Endothelial cell of umbilical vein (primary cell): Measurements from ENCODE around the gene PRRT1B. TPM values are rescaled to one million over a fixed set of nuclear protein-coding genes. Genes with fewer than 3 reads are reported as not detected.

ENCODE experiments used
- BruUV-seq: library from RNA; stranded (reverse); fragments of 400-500 nt; replicated peaks from 2 replicates; lab custom pipeline; 2021; lab: Mats Ljungman, UMichigan
- CTCF ChIA-PET: fragments of 300-600, 350-600 bp; sonication (Branson Sonifier 250); formaldehyde crosslinking; loops from one replicate; lab custom pipeline; 2021; ENCODE audit warnings: antibody characterized with exemption, inconsistent platforms; lab: Charles Lee
- POLR2A ChIA-PET: fragments of 300-600, 350-600 bp; sonication (Branson Sonifier 250); formaldehyde crosslinking; loops from one replicate; lab custom pipeline; 2021; ENCODE audit warnings: antibody characterized with exemption, inconsistent platforms; lab: Charles Lee
- DNase-seq: peaks from one replicate; pipeline ENCODE4 v3.0.0-alpha.2; 2011; ENCODE audit warnings: low read depth, low spot score
- FAIRE-seq: peaks from 2 replicates; lab custom pipeline; 2011; peaks lifted over from hg19 to GRCh38; lab: Jason Lieb, UNC
- H2AFZ ChIP-seq: 2 replicates; pipeline ENCODE4 v1.6.0; 2012; ENCODE audit warnings: low read depth, low read length, control low read depth, inconsistent platforms
- H3K27ac ChIP-seq: 2 replicates; pipeline ENCODE4 v1.5.1; 2011; ENCODE audit warnings: low read depth, mild to moderate bottlenecking, control low read depth, low read length, moderate library complexity; ENCODE audit not compliant: insufficient read depth
- H3K27me3 ChIP-seq, 2 experiments: 2 replicates each; pipeline versions ENCODE4 v1.6.0 to v1.6.1; 2011; ENCODE audit warnings: low read length in 2 of 2, mixed read lengths in 1 of 2; ENCODE audit not compliant: control insufficient read depth in 2 of 2, insufficient read depth in 2 of 2
- H3K36me3 ChIP-seq, 2 experiments: 2 replicates in 1 of 2; 3 replicates in 1 of 2; pipeline ENCODE4 v1.5.1; 2011; ENCODE audit warnings: low read length in 2 of 2, mild to moderate bottlenecking in 1 of 2, moderate library complexity in 1 of 2; ENCODE audit not compliant: control insufficient read depth in 2 of 2, insufficient read depth in 2 of 2; ENCODE audit errors: extremely low read depth in 1 of 2
- H3K4me1 ChIP-seq: 3 replicates; pipeline ENCODE4 v1.5.1; 2011; ENCODE audit warnings: mild to moderate bottlenecking, low read length; ENCODE audit not compliant: control insufficient read depth, insufficient read depth; ENCODE audit errors: extremely low read depth
- H3K4me2 ChIP-seq: 2 replicates; pipeline ENCODE4 v1.6.1; 2011; ENCODE audit warnings: low read length, control low read depth, mixed read lengths; ENCODE audit not compliant: insufficient read depth
- H3K4me3 ChIP-seq, 3 experiments: fragments of 200-600 bp in 1 of 3; sonication (generic), shearing (Covaris generic) in 1 of 3; replicated peaks in 1 of 3; 2 replicates each; pipeline ENCODE4 v1.5.1; 2011 to 2016; ENCODE audit warnings: control low read depth in 3 of 3, low read length in 3 of 3, mild to moderate bottlenecking in 2 of 3, inconsistent platforms in 1 of 3, low read depth in 1 of 3, moderate library complexity in 1 of 3; ENCODE audit not compliant: insufficient read depth in 1 of 3
- H3K79me2 ChIP-seq: 2 replicates; pipeline ENCODE4 v1.6.0; 2012; ENCODE audit warnings: low read length, inconsistent platforms; ENCODE audit not compliant: control insufficient read depth, insufficient read depth
- H3K9ac ChIP-seq: replicated peaks from 2 replicates; pipeline ENCODE3; 2011; ENCODE audit warnings: low read length, control low read depth; ENCODE audit not compliant: insufficient read depth; ENCODE audit errors: extremely low read depth
- H3K9me1 ChIP-seq: replicated peaks from 3 replicates; pipeline ENCODE4 v1.6.0; 2011; ENCODE audit warnings: mild to moderate bottlenecking, low read length; ENCODE audit not compliant: control insufficient read depth, insufficient read depth; ENCODE audit errors: extremely low read depth
- H3K9me3 ChIP-seq: replicated peaks from 2 replicates; pipeline ENCODE4 v1.5.1; 2012; ENCODE audit warnings: low read length, inconsistent platforms; ENCODE audit not compliant: control insufficient read depth, insufficient read depth
- H4K20me1 ChIP-seq: replicated peaks from 2 replicates; pipeline ENCODE3; 2011; ENCODE audit warnings: mild to moderate bottlenecking, low read length; ENCODE audit not compliant: control insufficient read depth, insufficient read depth; ENCODE audit errors: extremely low read depth
- CTCF ChIP-seq, 2 donors: IDR thresholded peaks; 1 replicate in 1 of 2; 2 replicates in 1 of 2; pipeline ENCODE4 v1.5.1; 2011; ENCODE audit warnings: low read length in 2 of 2, mild to moderate bottlenecking in 2 of 2, moderate library complexity in 2 of 2, control low read depth in 1 of 2, inconsistent platforms in 1 of 2, low read depth in 1 of 2; ENCODE audit not compliant: insufficient read depth in 1 of 2; ENCODE audit errors: extremely low read depth in 1 of 2
- MYC ChIP-seq: IDR thresholded peaks from one replicate; pipeline ENCODE4 v1.6.1; 2011; ENCODE audit warnings: mild to moderate bottlenecking, low read depth, low read length
- POLR2A ChIP-seq: IDR thresholded peaks from 2 replicates; pipeline ENCODE4 v1.6.1; 2012; ENCODE audit warnings: low read depth, mild to moderate bottlenecking, control low read depth, low read length
- dilution Hi-C: fragments of 300-500 bp; cut with MboI; formaldehyde crosslinking; loops from one replicate; pipeline ENCODE4 v1.15.0; 2019; ENCODE audit warnings: low sequenced_read_pairs; ENCODE audit not compliant: extremely low pct_ligation_motif_present
- intact Hi-C: fragments of 100-400 bp; cut with micrococcal nuclease; formaldehyde crosslinking; loops from one replicate; pipeline ENCODE4 v1.10.0; 2022
- polyA plus RNA-seq, 4 experiments: library from polyadenylated mRNA; depleted of rRNA in 3 of 4; stranded (reverse) in 3 of 4; unstranded in 1 of 4; fragments of >200 nt; gene quantifications; 2 replicates each; pipeline versions ENCODE4 v1.2.1 to v1.2.3, GENCODE V29; 2011 to 2012; ENCODE audit warnings: missing spikeins in 1 of 4
- total RNA-seq: library from RNA; stranded (reverse); gene quantifications from 2 replicates; pipeline ENCODE4 v1.2.3, GENCODE V29; 2021

PRRT1B gene
- total and polyA plus RNA-seq, 2 donors (not counting 3 experiments of a cell fraction or from before 2014, with no cell fraction given): not detected

- no peak for FAIRE-seq
- H3K4me1 ChIP-seq: no peaks in the 10 kb centered on the region
- no peaks in the 10 kb centered on the region for H3K36me3 ChIP-seq
- no peak overlapping the region for H3K9ac ChIP-seq
- ChIA-PET CTCF (no interaction called here), POLR2A (no interaction called here)
- no peak overlapping the region for H3K4me3 ChIP-seq
- H3K27ac ChIP-seq: no peak overlapping the region
- no TSS peak for BruUV-seq
- H4K20me1 ChIP-seq: no peaks in the 10 kb centered on the region
- no peaks in the 10 kb centered on the region for H3K9me3 ChIP-seq
- no peak for DNase-seq
- H3K27me3 ChIP-seq: no peaks in the 10 kb centered on the region
- no peaks in the 10 kb centered on the region for H3K79me2 ChIP-seq
- no peak overlapping the region for H3K4me2 ChIP-seq
- intact Hi-C loops (no loop called here), dilution Hi-C loops (no loop called here)
- no peak for TF ChIP-seq MYC
- no peak for TF ChIP-seq CTCF (IDR thresholded peaks at IDR 0.05; ENCODE audit: extremely low read depth in 1 of 2, insufficient read depth in 1 of 2, low read depth in 1 of 2, low read length in 2 of 2)
- no peaks in the 10 kb centered on the region for H3K9me1 ChIP-seq
- H2AFZ ChIP-seq: no peak overlapping the region
Observed at GRCh38 chr9:131562032-131562959, 17.0 kb downstream of the PRRT1B start.

GRCh38 chr9:131565369-131565768 is 20.0 kb downstream of the PRRT1B start:
- CTCF ChIA-PET: interaction anchor here (0.8 kb wide), 1 partner anchor 9 kb away, joined by 3 read pairs; no protein-coding TSS in a partner anchor
- H4K20me1 ChIP-seq: no peaks in the 10 kb centered on the region

More at GRCh38 chr9:131565369-131565768, 20.0 kb downstream of the PRRT1B start:
- FAIRE-seq: no peak
- no peak overlapping the region for H3K27ac ChIP-seq
- intact Hi-C loops (no loop called here), dilution Hi-C loops (no loop called here)
- H3K27me3 ChIP-seq: no peaks in the 10 kb centered on the region
- no peak overlapping the region for H2AFZ ChIP-seq
- no peak for TF ChIP-seq POLR2A
- no peak for DNase-seq
- no peaks in the 10 kb centered on the region for H3K4me1 ChIP-seq
- H3K9me1 ChIP-seq: no peaks in the 10 kb centered on the region
- no peak overlapping the region for H3K9ac ChIP-seq
- POLR2A ChIA-PET: no interaction called here
- H3K4me3 ChIP-seq: no peak overlapping the region
- no peaks in the 10 kb centered on the region for H3K79me2 ChIP-seq
- BruUV-seq: no TSS peak
- peaks cover 0 to 2% of the 10 kb centered on the region in 2 experiments for H3K36me3 ChIP-seq
- H3K4me2 ChIP-seq: no peak overlapping the region
- no peaks in the 10 kb centered on the region for H3K9me3 ChIP-seq
